PC-9 (cell line): ENCODE data around the gene TBC1D22A. TPM values are rescaled to one million over a fixed set of nuclear protein-coding genes. Genes with fewer than 3 reads are reported as not detected.

Experiments
- BruUV-seq: library from RNA; stranded (reverse); fragments of 400-500 nt; replicated peaks from 2 replicates; lab custom pipeline; 2021; lab: Mats Ljungman, UMichigan
- CTCF ChIA-PET: fragments of 300-600 bp; sonication (Branson Sonifier 250); formaldehyde crosslinking; loops from one replicate; lab custom pipeline; 2022; ENCODE audit warnings: antibody characterized with exemption; lab: Charles Lee
- POLR2A ChIA-PET: fragments of 300-600 bp; sonication (Branson Sonifier 250); formaldehyde crosslinking; loops from one replicate; lab custom pipeline; 2022; ENCODE audit warnings: antibody characterized with exemption; ENCODE audit not compliant: unreplicated experiment; lab: Charles Lee
- DNase-seq, 2 experiments: peaks; one replicate each; pipeline versions ENCODE4 v3.0.0 to v3.0.0-alpha.2; 2015 to 2022; ENCODE audit warnings: mixed read lengths in 1 of 2
- H2AFZ ChIP-seq: fragments of 200-600 bp; sonication (generic); 2 replicates; pipeline ENCODE4 v1.8.1; 2017; ENCODE audit warnings: antibody characterized with exemption
- H3F3A ChIP-seq: fragments of 200-600 bp; sonication (generic); 2 replicates; pipeline ENCODE4 v1.8.1; 2017; ENCODE audit warnings: antibody characterized with exemption, mild to moderate bottlenecking, low read depth; ENCODE audit not compliant: insufficient read depth
- H3K27ac ChIP-seq: fragments of 200-600 bp; sonication (generic); 2 replicates; pipeline ENCODE4 v1.6.1; 2016; ENCODE audit warnings: mixed run types
- H3K27me3 ChIP-seq: fragments of 200-600 bp; sonication (generic); 2 replicates; pipeline ENCODE4 v1.6.1; 2016; ENCODE audit warnings: low read depth, mixed run types; ENCODE audit not compliant: insufficient read depth
- H3K36me3 ChIP-seq: fragments of 200-600 bp; sonication (generic); 2 replicates; pipeline ENCODE4 v1.6.1; 2016; ENCODE audit warnings: low read depth, mixed run types
- H3K4me1 ChIP-seq: fragments of 200-600 bp; sonication (generic); replicated peaks from 2 replicates; pipeline ENCODE4 v1.6.1; 2016; ENCODE audit warnings: mixed run types; ENCODE audit not compliant: insufficient read depth
- H3K4me2 ChIP-seq: fragments of 200-600 bp; sonication (generic); 2 replicates; pipeline ENCODE4 v1.6.1; 2017; ENCODE audit warnings: mixed run types
- H3K4me3 ChIP-seq: fragments of 200-600 bp; sonication (generic); 2 replicates; pipeline ENCODE4 v1.6.1; 2016; ENCODE audit warnings: mixed run types
- H3K79me2 ChIP-seq: fragments of 200-600 bp; sonication (generic); 2 replicates; pipeline ENCODE4 v1.6.1; 2017; ENCODE audit warnings: low read depth, mixed run types
- H3K9me2 ChIP-seq: fragments of 200-600 bp; sonication (generic); 2 replicates; pipeline ENCODE4 v1.8.1; 2017; ENCODE audit warnings: mild to moderate bottlenecking; ENCODE audit not compliant: insufficient read depth
- H3K9me3 ChIP-seq: fragments of 200-600 bp; sonication (generic); 2 replicates; pipeline ENCODE4 v1.8.1; 2016; ENCODE audit warnings: low read depth; ENCODE audit not compliant: insufficient read depth
- H4K20me1 ChIP-seq: fragments of 200-600 bp; sonication (generic); 2 replicates; pipeline ENCODE4 v1.8.1; 2017; ENCODE audit not compliant: insufficient read depth
- EZH2 ChIP-seq: fragments of 200-600 bp; sonication (generic); IDR thresholded peaks from 2 replicates; pipeline ENCODE4 v1.8.0; 2017; ENCODE audit warnings: antibody characterized with exemption, low read depth
- intact Hi-C: fragments of 100-400 bp; cut with micrococcal nuclease; formaldehyde crosslinking; loops from one replicate; pipeline ENCODE4 v1.10.0; 2022; ENCODE audit not compliant: unreplicated experiment
- total RNA-seq: library from RNA; stranded (reverse); gene quantifications from 2 replicates; pipeline ENCODE4 v1.2.3, GENCODE V29; 2021
- TF ChIP-seq, protein P1 (sequence below): fragments of 200-600 bp; sonication (generic); conservative IDR thresholded peaks from 2 replicates; pipeline ENCODE4 v1.6.1; 2017; ENCODE audit warnings: mixed run types, antibody characterized with exemption, mild to moderate bottlenecking, moderate library complexity

TBC1D22A gene
- total RNA-seq, 1 experiment from 2014 or later: 40.3 TPM

DNA sequence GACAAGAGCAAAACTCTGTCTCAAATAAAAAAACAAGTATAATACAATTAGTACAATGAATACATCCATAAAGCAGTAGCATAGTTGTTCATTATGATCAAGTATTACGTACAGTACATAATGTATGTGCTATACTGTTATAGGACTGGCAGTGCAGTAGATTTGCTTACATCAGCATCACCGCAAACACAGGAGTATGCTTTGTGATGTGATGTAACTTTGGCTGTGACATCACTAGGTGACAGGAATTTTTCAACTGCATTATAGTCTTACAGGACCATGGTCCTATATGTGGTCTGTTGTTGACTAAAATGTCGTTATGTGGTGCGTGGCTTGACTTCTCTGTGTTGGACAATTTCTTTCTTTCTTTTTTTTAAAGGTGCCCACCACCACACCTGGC lies 16.6 kb downstream of the TBC1D22A start:
- Histone ChIP-seq H3K27ac (no peak overlapping the region), H3K9me2 (no peaks in the 10 kb centered on the region), H3K27me3 (no peaks in the 10 kb centered on the region), H2AFZ (no peak overlapping the region), H3K4me2 (no peak overlapping the region), H4K20me1 (peaks cover 82% of the 10 kb centered on the region), H3K36me3 (no peaks in the 10 kb centered on the region), H3K4me3 (no peak overlapping the region), H3K4me1 (peaks cover 22% of the 10 kb centered on the region), H3K79me2 (peaks cover 91% of the 10 kb centered on the region), H3F3A (peaks cover 11% of the 10 kb centered on the region; the same call in 1 of the 2 replicates), H3K9me3 (no peaks in the 10 kb centered on the region)
- TF ChIP-seq, protein P1, sequence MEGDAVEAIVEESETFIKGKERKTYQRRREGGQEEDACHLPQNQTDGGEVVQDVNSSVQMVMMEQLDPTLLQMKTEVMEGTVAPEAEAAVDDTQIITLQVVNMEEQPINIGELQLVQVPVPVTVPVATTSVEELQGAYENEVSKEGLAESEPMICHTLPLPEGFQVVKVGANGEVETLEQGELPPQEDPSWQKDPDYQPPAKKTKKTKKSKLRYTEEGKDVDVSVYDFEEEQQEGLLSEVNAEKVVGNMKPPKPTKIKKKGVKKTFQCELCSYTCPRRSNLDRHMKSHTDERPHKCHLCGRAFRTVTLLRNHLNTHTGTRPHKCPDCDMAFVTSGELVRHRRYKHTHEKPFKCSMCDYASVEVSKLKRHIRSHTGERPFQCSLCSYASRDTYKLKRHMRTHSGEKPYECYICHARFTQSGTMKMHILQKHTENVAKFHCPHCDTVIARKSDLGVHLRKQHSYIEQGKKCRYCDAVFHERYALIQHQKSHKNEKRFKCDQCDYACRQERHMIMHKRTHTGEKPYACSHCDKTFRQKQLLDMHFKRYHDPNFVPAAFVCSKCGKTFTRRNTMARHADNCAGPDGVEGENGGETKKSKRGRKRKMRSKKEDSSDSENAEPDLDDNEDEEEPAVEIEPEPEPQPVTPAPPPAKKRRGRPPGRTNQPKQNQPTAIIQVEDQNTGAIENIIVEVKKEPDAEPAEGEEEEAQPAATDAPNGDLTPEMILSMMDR: no peak
- TF ChIP-seq EZH2: no peak
- intact Hi-C loops: no loop called here
- BruUV-seq: no TSS peak
- ChIA-PET POLR2A (no interaction called here), CTCF (no interaction called here)
- DNase-seq: peak in 1 of 2 experiments; percentile 28

DNA sequence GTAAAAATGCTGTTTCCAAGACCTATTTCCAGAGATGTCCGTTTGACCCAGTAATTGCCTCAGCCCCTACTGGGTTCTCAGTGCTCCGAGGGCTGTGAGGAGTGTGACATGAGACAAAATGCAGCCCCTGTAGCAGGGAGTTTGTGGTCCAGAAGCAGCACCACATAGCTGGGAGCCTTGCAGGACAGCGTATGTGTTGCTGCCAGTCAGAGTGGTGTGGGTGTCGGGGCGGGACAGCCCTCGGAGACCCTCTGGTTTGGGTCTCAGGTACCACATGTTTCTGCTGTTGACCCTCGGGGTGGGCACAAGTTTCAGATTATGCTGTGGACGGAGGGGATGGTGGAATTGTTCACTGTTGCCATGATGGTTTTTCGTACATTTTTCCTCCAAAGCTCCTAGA lies 17.2 kb downstream of the TBC1D22A start:
- ChIA-PET POLR2A (no interaction called here), CTCF (no interaction called here)
- peak in 1 of 2 experiments; percentile 13 for DNase-seq
- peaks cover 92% of the 10 kb centered on the region for H3K79me2 ChIP-seq
- peaks cover 82% of the 10 kb centered on the region for H4K20me1 ChIP-seq
- no peaks in the 10 kb centered on the region for H3K9me2 ChIP-seq
- H3K9me3 ChIP-seq: no peaks in the 10 kb centered on the region
- H3K4me1 ChIP-seq: peaks cover 16% of the 10 kb centered on the region
- no TSS peak for BruUV-seq
- H3K27ac ChIP-seq: no peak overlapping the region
- no peak overlapping the region for H3K4me2 ChIP-seq
- H3K4me3 ChIP-seq: no peak overlapping the region
- H2AFZ ChIP-seq: no peak overlapping the region
- intact Hi-C loops: no loop called here
- H3F3A ChIP-seq: peaks cover 5% of the 10 kb centered on the region; the same call in 1 of the 2 replicates
- H3K27me3 ChIP-seq: no peaks in the 10 kb centered on the region
- TF ChIP-seq, protein P1: no peak
- no peak for TF ChIP-seq EZH2
- no peaks in the 10 kb centered on the region for H3K36me3 ChIP-seq

DNA sequence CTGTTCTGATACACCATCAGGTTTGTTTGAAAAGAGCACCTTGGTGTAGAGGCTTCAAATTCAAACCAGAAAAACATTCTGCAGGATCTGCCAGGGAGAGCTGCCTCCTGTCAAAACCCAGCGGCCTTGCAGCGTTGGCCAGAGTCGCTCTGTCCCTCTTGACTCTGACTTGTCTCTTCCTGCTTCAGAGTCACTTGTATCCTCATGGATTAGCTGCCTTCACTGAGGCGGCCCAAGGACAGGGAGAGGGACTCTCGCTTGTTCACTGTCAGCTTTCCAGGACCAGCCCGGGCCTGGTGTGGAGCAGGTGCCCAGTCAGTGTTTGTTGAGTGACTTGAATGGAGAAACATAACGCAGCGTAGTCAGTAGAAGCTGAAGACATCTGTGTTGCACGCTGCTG lies 18.0 kb downstream of the TBC1D22A start:
- Histone ChIP-seq H3K4me1 (peaks cover 7% of the 10 kb centered on the region), H3K4me2 (no peak overlapping the region), H3K4me3 (no peak overlapping the region), H3K9me2 (no peaks in the 10 kb centered on the region), H3K9me3 (no peaks in the 10 kb centered on the region), H3K79me2 (peaks cover 92% of the 10 kb centered on the region), H3K27me3 (no peaks in the 10 kb centered on the region), H3K27ac (no peak overlapping the region), H4K20me1 (peaks cover 80% of the 10 kb centered on the region), H3F3A (0 out of 2 replicates have a peak, but pooled peaks cover 4% of the 10 kb centered on the region), H2AFZ (no peak overlapping the region), H3K36me3 (no peaks in the 10 kb centered on the region)
- no TSS peak for BruUV-seq
- intact Hi-C loops: no loop called here
- CTCF ChIA-PET: interaction anchor here (0.7 kb wide), 1 partner anchor 33 kb away, joined by 5 read pairs; no protein-coding TSS in a partner anchor
- TF ChIP-seq, protein P1: no peak
- no peak for TF ChIP-seq EZH2
- POLR2A ChIA-PET: no interaction called here
- DNase-seq: no peak
